ENCODE results near the gene SERP2. TPM values are rescaled to one million over a fixed set of nuclear protein-coding genes. Genes with fewer than 3 reads are reported as not detected.

The SERP2 gene
- total RNA-seq, 2 experiments from 2014 or later: not detected

- H3K36me3 Mint-ChIP-seq: no peaks in the 10 kb centered on the region
- H3K4me3 Mint-ChIP-seq: no peak overlapping the region
- H3K9me3 Mint-ChIP-seq (ENCODE audit: low read depth): no peaks in the 10 kb centered on the region
- H3K4me1 Mint-ChIP-seq: no peaks in the 10 kb centered on the region
- CTCF ChIA-PET: no interaction called here
- H3K27ac Mint-ChIP-seq: no peak overlapping the region
- peaks cover 14% of the 10 kb centered on the region for H3K27me3 Mint-ChIP-seq
- no peak for DNase-seq
- ATAC-seq: no peak
These were observed 13.4 kb downstream of the SERP2 start for GRCh38 chr13:44386913-44387556.

GRCh38 chr13:44388427-44389059, 14.9 kb downstream of the SERP2 start:
- H3K27me3 Mint-ChIP-seq: peaks cover 20% of the 10 kb centered on the region
- no peak overlapping the region for H3K27ac Mint-ChIP-seq
- DNase-seq: no peak
- no peak overlapping the region for H3K4me3 Mint-ChIP-seq
- CTCF ChIA-PET: no interaction called here
- H3K36me3 Mint-ChIP-seq: no peaks in the 10 kb centered on the region
- H3K4me1 Mint-ChIP-seq: no peaks in the 10 kb centered on the region
- ATAC-seq: no peak
- no peaks in the 10 kb centered on the region for H3K9me3 Mint-ChIP-seq (ENCODE audit: low read depth)

- Mint-ChIP-seq H3K27me3 (peaks cover 16% of the 10 kb centered on the region), H3K36me3 (no peaks in the 10 kb centered on the region), H3K9me3 (ENCODE audit: low read depth) (no peaks in the 10 kb centered on the region), H3K4me1 (no peaks in the 10 kb centered on the region), H3K27ac (no peak overlapping the region), H3K4me3 (no peak overlapping the region)
- CTCF ChIA-PET: no interaction called here
- no peak for ATAC-seq
- no peak for DNase-seq
These were observed 15.5 kb downstream of the SERP2 start for GRCh38 chr13:44389060-44389666.

GRCh38 chr13:44389876-44390275, 16.3 kb downstream of the SERP2 start:
- DNase-seq (no peak), ATAC-seq (no peak)
- no peak overlapping the region for H3K4me3 Mint-ChIP-seq
- CTCF ChIA-PET: no interaction called here
- no peaks in the 10 kb centered on the region for H3K36me3 Mint-ChIP-seq
- no peak overlapping the region for H3K27ac Mint-ChIP-seq
- peaks cover 13% of the 10 kb centered on the region for H3K27me3 Mint-ChIP-seq
- no peaks in the 10 kb centered on the region for H3K4me1 Mint-ChIP-seq
- H3K9me3 Mint-ChIP-seq (ENCODE audit: low read depth): no peaks in the 10 kb centered on the region

DNA sequence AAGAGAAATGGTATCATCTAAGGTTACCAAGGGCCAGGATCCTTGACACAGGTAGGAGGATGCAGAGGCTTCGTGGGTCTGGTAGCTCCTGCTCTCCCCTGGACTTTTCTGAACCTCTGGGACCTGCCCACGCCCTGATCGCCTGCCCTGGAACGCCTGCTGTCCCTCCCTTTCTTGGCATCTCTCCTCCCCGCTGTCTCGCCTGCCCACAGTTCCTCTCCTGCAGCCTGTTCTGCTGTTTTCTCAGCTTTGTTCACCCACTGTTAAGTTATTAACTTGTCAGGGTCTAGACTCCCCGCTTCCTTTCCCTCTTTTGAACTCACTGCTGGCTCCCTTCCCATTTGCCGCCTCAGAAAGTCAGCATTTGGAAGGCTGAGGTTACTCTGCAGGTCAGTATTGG, 19.8 kb downstream of the SERP2 start:
- CTCF ChIA-PET: no interaction called here
- Mint-ChIP-seq H3K27me3 (peaks cover 14% of the 10 kb centered on the region), H3K27ac (no peak overlapping the region), H3K36me3 (no peaks in the 10 kb centered on the region), H3K4me3 (no peak overlapping the region), H3K9me3 (ENCODE audit: low read depth) (no peaks in the 10 kb centered on the region), H3K4me1 (no peaks in the 10 kb centered on the region)
- DNase-seq (no peak), ATAC-seq (no peak)

- Mint-ChIP-seq H3K9me3 (ENCODE audit: low read depth) (no peaks in the 10 kb centered on the region), H3K27me3 (peaks cover 14% of the 10 kb centered on the region), H3K36me3 (no peaks in the 10 kb centered on the region), H3K27ac (no peak overlapping the region), H3K4me3 (no peak overlapping the region), H3K4me1 (no peaks in the 10 kb centered on the region)
- no peak for DNase-seq
- no peak for ATAC-seq
- CTCF ChIA-PET: no interaction called here
These were observed 21.0 kb downstream of the SERP2 start for GRCh38 chr13:44394658-44395057.

GRCh38 chr13:44395976-44396694, 22.5 kb downstream of the SERP2 start:
- H3K9me3 Mint-ChIP-seq (ENCODE audit: low read depth): no peaks in the 10 kb centered on the region
- no peak for DNase-seq
- no peaks in the 10 kb centered on the region for H3K36me3 Mint-ChIP-seq
- peaks cover 9% of the 10 kb centered on the region for H3K27me3 Mint-ChIP-seq
- no peak overlapping the region for H3K4me3 Mint-ChIP-seq
- H3K27ac Mint-ChIP-seq: no peak overlapping the region
- CTCF ChIA-PET: interaction anchor here (0.6 kb wide), 1 partner anchor 1094 kb away, joined by 4 read pairs; no protein-coding TSS in a partner anchor
- no peaks in the 10 kb centered on the region for H3K4me1 Mint-ChIP-seq
- ATAC-seq: no peak

DNA sequence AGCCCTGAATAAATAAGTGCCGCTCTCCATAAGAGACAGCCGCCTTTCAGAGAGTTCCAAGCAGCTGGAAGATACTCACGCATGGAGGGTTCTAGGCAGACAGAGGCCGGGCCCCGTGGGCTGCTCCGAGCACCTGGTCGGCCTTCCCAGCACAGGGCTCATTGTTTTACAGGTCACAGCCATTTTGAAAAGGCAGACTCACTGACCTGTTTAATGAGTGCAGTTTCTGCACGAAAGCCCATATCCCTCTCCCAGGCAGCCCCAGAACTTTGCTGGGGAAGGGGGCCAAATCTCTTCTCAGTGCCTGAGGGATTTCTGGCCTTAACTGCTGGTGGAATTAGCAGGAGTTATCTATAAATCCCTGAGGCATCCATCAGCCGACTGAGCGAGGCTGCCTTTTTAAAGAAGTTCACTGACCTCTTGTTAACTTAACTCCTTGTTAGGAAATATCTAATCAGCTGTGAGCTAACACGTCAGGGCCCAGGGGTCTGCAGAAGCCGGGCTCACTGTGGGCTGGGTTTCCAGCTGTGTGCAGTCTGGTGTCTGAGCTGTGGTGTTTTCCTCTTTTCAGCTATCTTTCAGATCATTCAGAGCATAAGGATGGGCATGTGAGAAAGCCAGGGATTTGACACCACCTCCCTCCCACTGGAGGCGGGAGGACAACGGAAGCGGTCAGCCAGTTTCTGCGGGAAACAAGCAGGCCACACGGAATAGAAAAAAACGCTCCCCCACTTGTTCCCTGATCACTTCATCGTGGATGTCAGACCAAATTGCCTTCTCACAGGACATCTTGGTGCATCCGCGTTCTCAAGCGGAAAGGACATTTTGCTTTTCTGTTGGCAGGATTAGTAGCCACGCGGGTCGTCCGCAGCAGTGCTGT, 23.3 kb downstream of the SERP2 start:
- no peaks in the 10 kb centered on the region for H3K4me1 Mint-ChIP-seq
- no peaks in the 10 kb centered on the region for H3K36me3 Mint-ChIP-seq
- CTCF ChIA-PET: interaction anchor here (0.6 kb wide), 1 partner anchor 1095 kb away, joined by 4 read pairs; no protein-coding TSS in a partner anchor
- DNase-seq (no peak), ATAC-seq (no peak)
- H3K27ac Mint-ChIP-seq: no peak overlapping the region
- H3K4me3 Mint-ChIP-seq: no peak overlapping the region
- no peaks in the 10 kb centered on the region for H3K9me3 Mint-ChIP-seq (ENCODE audit: low read depth)
- H3K27me3 Mint-ChIP-seq: peaks cover 9% of the 10 kb centered on the region

DNA sequence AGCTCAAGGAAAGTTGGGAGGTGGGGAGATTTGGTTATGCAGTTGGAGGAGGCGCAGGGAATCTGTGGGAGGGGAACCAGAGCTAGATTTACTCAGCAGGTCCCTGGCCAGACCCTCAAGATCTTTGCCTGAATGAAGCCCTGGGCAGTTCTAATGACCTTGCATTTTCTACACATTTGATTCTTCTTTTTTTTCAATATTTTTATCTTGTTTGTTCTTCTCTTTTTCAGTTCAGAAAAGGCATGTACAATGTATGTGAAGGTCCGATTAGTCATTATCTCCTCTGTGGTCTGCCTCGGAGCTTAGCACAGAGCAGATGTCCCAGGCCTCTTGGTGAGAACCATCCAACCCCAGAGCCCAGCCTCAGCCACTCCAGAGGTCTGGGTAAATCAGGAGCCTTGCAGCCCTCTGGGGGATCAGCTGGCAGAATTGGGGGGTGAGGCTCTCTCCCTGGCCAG, 24.2 kb downstream of the SERP2 start:
- Mint-ChIP-seq H3K4me3 (no peak overlapping the region), H3K36me3 (no peaks in the 10 kb centered on the region), H3K4me1 (no peaks in the 10 kb centered on the region), H3K27ac (no peak overlapping the region), H3K27me3 (peaks cover 8% of the 10 kb centered on the region), H3K9me3 (ENCODE audit: low read depth) (no peaks in the 10 kb centered on the region)
- no peak for ATAC-seq
- CTCF ChIA-PET: no interaction called here
- DNase-seq: no peak

DNA sequence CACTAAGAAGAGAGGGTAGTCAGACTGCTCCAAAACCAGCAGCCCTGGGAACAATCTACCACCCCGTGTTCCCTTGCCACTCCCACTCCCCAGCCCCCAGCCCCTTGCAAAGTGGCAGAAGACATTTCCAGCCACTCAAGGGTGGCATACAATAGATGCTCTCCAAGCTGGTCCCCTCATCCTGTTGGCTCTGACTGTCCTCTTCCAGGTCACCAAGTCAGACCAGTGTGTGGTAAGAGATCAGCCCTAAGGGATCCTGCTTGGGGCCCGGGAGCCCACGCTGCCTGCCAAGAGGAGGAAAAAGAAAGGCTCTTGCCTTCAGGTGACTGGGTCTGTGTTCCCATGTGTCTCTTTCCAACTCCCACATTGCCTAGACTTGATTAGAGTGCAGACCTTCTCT, 25.0 kb downstream of the SERP2 start:
- DNase-seq (no peak), ATAC-seq (no peak)
- H3K27me3 Mint-ChIP-seq: peaks cover 3% of the 10 kb centered on the region
- no peaks in the 10 kb centered on the region for H3K36me3 Mint-ChIP-seq
- no peaks in the 10 kb centered on the region for H3K4me1 Mint-ChIP-seq
- no peak overlapping the region for H3K4me3 Mint-ChIP-seq
- CTCF ChIA-PET: no interaction called here
- no peak overlapping the region for H3K27ac Mint-ChIP-seq
- H3K9me3 Mint-ChIP-seq (ENCODE audit: low read depth): no peaks in the 10 kb centered on the region

- H3K27ac Mint-ChIP-seq: no peak overlapping the region
- ATAC-seq (no peak), DNase-seq (no peak)
- no peaks in the 10 kb centered on the region for H3K9me3 Mint-ChIP-seq (ENCODE audit: low read depth)
- CTCF ChIA-PET: no interaction called here
- no peaks in the 10 kb centered on the region for H3K36me3 Mint-ChIP-seq
- peaks cover 3% of the 10 kb centered on the region for H3K27me3 Mint-ChIP-seq
- no peaks in the 10 kb centered on the region for H3K4me1 Mint-ChIP-seq
- H3K4me3 Mint-ChIP-seq: no peak overlapping the region
These were observed 25.4 kb downstream of the SERP2 start for GRCh38 chr13:44399074-44399473.

DNA sequence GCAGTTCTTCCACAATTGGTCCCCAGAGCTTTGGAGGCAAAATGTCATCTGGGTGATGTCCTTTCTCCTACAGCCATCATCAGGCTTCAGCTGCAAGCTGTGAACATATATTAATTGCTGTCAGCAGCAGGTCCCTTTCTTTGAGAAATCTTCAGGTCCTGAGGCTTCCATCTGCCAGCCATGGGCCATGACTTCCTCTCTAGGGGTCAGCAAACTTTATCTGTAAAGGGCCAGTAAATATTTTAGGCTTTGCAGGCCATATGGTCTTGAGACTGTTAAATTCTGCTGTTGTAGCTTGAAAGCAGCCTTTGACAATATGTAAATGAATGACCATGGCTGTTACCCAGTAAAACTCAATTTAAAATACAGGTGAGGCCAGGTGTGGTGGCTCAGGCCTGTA, 27.1 kb downstream of the SERP2 start:
- Mint-ChIP-seq H3K27ac (no peak overlapping the region), H3K36me3 (no peaks in the 10 kb centered on the region), H3K9me3 (ENCODE audit: low read depth) (no peaks in the 10 kb centered on the region), H3K27me3 (peaks cover 3% of the 10 kb centered on the region), H3K4me1 (no peaks in the 10 kb centered on the region), H3K4me3 (no peak overlapping the region)
- DNase-seq (no peak), ATAC-seq (no peak)
- CTCF ChIA-PET: interaction anchor here (0.7 kb wide), 1 partner anchor 337 kb away, joined by 3 read pairs; no protein-coding TSS in a partner anchor

DNA sequence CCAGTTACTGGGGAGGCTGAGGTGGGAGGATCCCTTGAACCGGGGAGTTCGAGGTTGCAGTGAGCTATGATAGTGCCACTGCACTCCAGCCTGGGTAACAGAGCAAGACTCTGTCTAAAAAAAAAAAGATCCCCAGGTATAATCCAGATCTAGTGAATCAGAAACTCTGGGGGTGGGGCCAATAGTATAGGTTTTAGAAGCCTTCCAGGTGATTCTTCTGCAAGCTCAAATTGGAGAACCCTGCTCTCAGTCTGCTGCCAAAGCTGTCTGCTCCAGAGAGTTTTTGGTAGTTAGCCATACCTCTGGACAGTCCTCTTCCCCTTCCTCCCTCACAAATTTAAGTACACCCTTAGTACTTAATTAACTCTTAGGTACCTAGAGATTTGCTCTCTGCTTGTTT, 28.0 kb downstream of the SERP2 start:
- Mint-ChIP-seq H3K4me1 (no peaks in the 10 kb centered on the region), H3K9me3 (ENCODE audit: low read depth) (no peaks in the 10 kb centered on the region), H3K27me3 (peaks cover 5% of the 10 kb centered on the region), H3K27ac (no peak overlapping the region), H3K4me3 (no peak overlapping the region), H3K36me3 (no peaks in the 10 kb centered on the region)
- CTCF ChIA-PET: no interaction called here
- DNase-seq: no peak
- ATAC-seq: no peak

Data from activated CD8-positive, alpha-beta memory T cell treated with anti-CD3 and anti-CD28 coated beads, Interleukin-2, amount 10 ng/mL, durations not matched to agents 7 days and 5 days (primary cell).